Endothelial cell of umbilical vein (primary cell): ENCODE data around the gene GOLT1B. TPM values are rescaled to one million over a fixed set of nuclear protein-coding genes. Genes with fewer than 3 reads are reported as not detected.

Experiments used
- BruUV-seq: library from RNA; stranded (reverse); fragments of 400-500 nt; replicated peaks from 2 replicates; lab custom pipeline; 2021; lab: Mats Ljungman, UMichigan
- CTCF ChIA-PET: fragments of 300-600, 350-600 bp; sonication (Branson Sonifier 250); formaldehyde crosslinking; loops from one replicate; lab custom pipeline; 2021; ENCODE audit warnings: antibody characterized with exemption, inconsistent platforms; lab: Charles Lee
- POLR2A ChIA-PET: fragments of 300-600, 350-600 bp; sonication (Branson Sonifier 250); formaldehyde crosslinking; loops from one replicate; lab custom pipeline; 2021; ENCODE audit warnings: antibody characterized with exemption, inconsistent platforms; lab: Charles Lee
- DNase-seq: peaks from one replicate; pipeline ENCODE4 v3.0.0-alpha.2; 2011; ENCODE audit warnings: low read depth, low spot score
- FAIRE-seq: peaks from 2 replicates; lab custom pipeline; 2011; peaks lifted over from hg19 to GRCh38; lab: Jason Lieb, UNC
- H2AFZ ChIP-seq: 2 replicates; pipeline ENCODE4 v1.6.0; 2012; ENCODE audit warnings: low read depth, low read length, control low read depth, inconsistent platforms
- H3K27ac ChIP-seq: 2 replicates; pipeline ENCODE4 v1.5.1; 2011; ENCODE audit warnings: low read depth, mild to moderate bottlenecking, control low read depth, low read length, moderate library complexity; ENCODE audit not compliant: insufficient read depth
- H3K27me3 ChIP-seq, 2 experiments: 2 replicates each; pipeline versions ENCODE4 v1.6.0 to v1.6.1; 2011; ENCODE audit warnings: low read length in 2 of 2, mixed read lengths in 1 of 2; ENCODE audit not compliant: control insufficient read depth in 2 of 2, insufficient read depth in 2 of 2
- H3K36me3 ChIP-seq, 2 experiments: 2 replicates in 1 of 2; 3 replicates in 1 of 2; pipeline ENCODE4 v1.5.1; 2011; ENCODE audit warnings: low read length in 2 of 2, mild to moderate bottlenecking in 1 of 2, moderate library complexity in 1 of 2; ENCODE audit not compliant: control insufficient read depth in 2 of 2, insufficient read depth in 2 of 2; ENCODE audit errors: extremely low read depth in 1 of 2
- H3K4me1 ChIP-seq: 3 replicates; pipeline ENCODE4 v1.5.1; 2011; ENCODE audit warnings: mild to moderate bottlenecking, low read length; ENCODE audit not compliant: control insufficient read depth, insufficient read depth; ENCODE audit errors: extremely low read depth
- H3K4me2 ChIP-seq: 2 replicates; pipeline ENCODE4 v1.6.1; 2011; ENCODE audit warnings: low read length, control low read depth, mixed read lengths; ENCODE audit not compliant: insufficient read depth
- H3K4me3 ChIP-seq, 3 experiments: fragments of 200-600 bp in 1 of 3; sonication (generic), shearing (Covaris generic) in 1 of 3; replicated peaks in 1 of 3; 2 replicates each; pipeline ENCODE4 v1.5.1; 2011 to 2016; ENCODE audit warnings: control low read depth in 3 of 3, low read length in 3 of 3, mild to moderate bottlenecking in 2 of 3, inconsistent platforms in 1 of 3, low read depth in 1 of 3, moderate library complexity in 1 of 3; ENCODE audit not compliant: insufficient read depth in 1 of 3
- H3K79me2 ChIP-seq: 2 replicates; pipeline ENCODE4 v1.6.0; 2012; ENCODE audit warnings: low read length, inconsistent platforms; ENCODE audit not compliant: control insufficient read depth, insufficient read depth
- H3K9ac ChIP-seq: replicated peaks from 2 replicates; pipeline ENCODE3; 2011; ENCODE audit warnings: low read length, control low read depth; ENCODE audit not compliant: insufficient read depth; ENCODE audit errors: extremely low read depth
- H3K9me1 ChIP-seq: replicated peaks from 3 replicates; pipeline ENCODE4 v1.6.0; 2011; ENCODE audit warnings: mild to moderate bottlenecking, low read length; ENCODE audit not compliant: control insufficient read depth, insufficient read depth; ENCODE audit errors: extremely low read depth
- H3K9me3 ChIP-seq: replicated peaks from 2 replicates; pipeline ENCODE4 v1.5.1; 2012; ENCODE audit warnings: low read length, inconsistent platforms; ENCODE audit not compliant: control insufficient read depth, insufficient read depth
- H4K20me1 ChIP-seq: replicated peaks from 2 replicates; pipeline ENCODE3; 2011; ENCODE audit warnings: mild to moderate bottlenecking, low read length; ENCODE audit not compliant: control insufficient read depth, insufficient read depth; ENCODE audit errors: extremely low read depth
- EZH2 ChIP-seq: IDR thresholded peaks from 2 replicates; pipeline ENCODE4 v1.6.1; 2012; ENCODE audit warnings: borderline replicate concordance, low read depth, mild to moderate bottlenecking, moderate library complexity, low read length, inconsistent platforms; ENCODE audit not compliant: severe bottlenecking
- FOS ChIP-seq: IDR thresholded peaks from 2 replicates; pipeline ENCODE4 v1.6.1; 2011; ENCODE audit warnings: mild to moderate bottlenecking, low read length, moderate library complexity, borderline replicate concordance; ENCODE audit not compliant: insufficient read depth
- GATA2 ChIP-seq: IDR thresholded peaks from 2 replicates; pipeline ENCODE4 v1.7.0; 2011; ENCODE audit warnings: low read depth, mild to moderate bottlenecking, moderate library complexity, mixed read lengths, low read length; ENCODE audit not compliant: insufficient read length, insufficient read depth
- JUN ChIP-seq: IDR thresholded peaks from 2 replicates; pipeline ENCODE4 v1.6.1; 2011; ENCODE audit warnings: borderline replicate concordance, low read depth; ENCODE audit not compliant: insufficient read length, insufficient read depth
- MAX ChIP-seq: IDR thresholded peaks from 2 replicates; pipeline ENCODE4 v1.6.1; 2011; ENCODE audit not compliant: insufficient read depth, insufficient read length
- MYC ChIP-seq: IDR thresholded peaks from one replicate; pipeline ENCODE4 v1.6.1; 2011; ENCODE audit warnings: mild to moderate bottlenecking, low read depth, low read length
- POLR2A ChIP-seq: IDR thresholded peaks from 2 replicates; pipeline ENCODE4 v1.6.1; 2012; ENCODE audit warnings: low read depth, mild to moderate bottlenecking, control low read depth, low read length
- POLR2AphosphoS5 ChIP-seq: IDR thresholded peaks from 2 replicates; pipeline ENCODE4 v1.6.1; 2012; ENCODE audit warnings: low read depth, mild to moderate bottlenecking, control low read depth, low read length, moderate library complexity; ENCODE audit not compliant: insufficient read depth
- dilution Hi-C: fragments of 300-500 bp; cut with MboI; formaldehyde crosslinking; loops from one replicate; pipeline ENCODE4 v1.15.0; 2019; ENCODE audit warnings: low sequenced_read_pairs; ENCODE audit not compliant: extremely low pct_ligation_motif_present
- intact Hi-C: fragments of 100-400 bp; cut with micrococcal nuclease; formaldehyde crosslinking; loops from one replicate; pipeline ENCODE4 v1.10.0; 2022
- polyA plus RNA-seq, 4 experiments: library from polyadenylated mRNA; depleted of rRNA in 3 of 4; stranded (reverse) in 3 of 4; unstranded in 1 of 4; fragments of >200 nt; gene quantifications; 2 replicates each; pipeline versions ENCODE4 v1.2.1 to v1.2.3, GENCODE V29; 2011 to 2012; ENCODE audit warnings: missing spikeins in 1 of 4
- total RNA-seq: library from RNA; stranded (reverse); gene quantifications from 2 replicates; pipeline ENCODE4 v1.2.3, GENCODE V29; 2021
- TF ChIP-seq, protein P1 (sequence below), 2 donors: IDR thresholded peaks; 1 replicate in 1 of 2; 2 replicates in 1 of 2; pipeline ENCODE4 v1.5.1; 2011; ENCODE audit warnings: low read length in 2 of 2, mild to moderate bottlenecking in 2 of 2, moderate library complexity in 2 of 2, control low read depth in 1 of 2, inconsistent platforms in 1 of 2, low read depth in 1 of 2; ENCODE audit not compliant: insufficient read depth in 1 of 2; ENCODE audit errors: extremely low read depth in 1 of 2

The GOLT1B gene
- total and polyA plus RNA-seq, 2 donors (not counting 3 experiments of a cell fraction or from before 2014, with no cell fraction given) = 21.9 to 50.5 TPM

DNA sequence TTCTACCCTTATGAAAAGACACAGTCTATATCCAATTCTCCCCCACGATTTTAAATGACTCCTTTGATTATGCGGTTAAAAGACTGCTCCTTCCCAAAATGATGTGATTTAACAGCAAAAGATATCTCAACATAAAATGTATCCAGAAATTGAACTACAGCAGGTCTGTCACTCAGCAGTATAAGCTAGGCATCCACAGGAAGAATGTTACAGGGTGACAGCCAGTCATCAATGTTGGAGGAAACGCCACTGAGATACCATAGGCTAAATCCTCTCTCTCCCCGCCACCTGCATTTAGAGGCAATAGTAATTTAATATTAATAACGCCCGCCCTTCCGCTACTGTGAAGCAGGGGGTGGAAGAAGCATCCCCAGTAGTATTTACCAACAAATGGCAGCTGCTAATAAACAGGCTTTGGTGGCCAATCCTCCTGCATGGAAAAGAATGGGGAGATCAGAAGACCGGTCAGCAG is 767 bp upstream of the GOLT1B start:
- intact Hi-C loops = loop anchor here (1.0 to 2.0 kb wide), 4 partner anchors 64 to 545 kb away; partner anchors contain the start of genes CMAS, LDHB and PYROXD1
- peaks cover 31% of the 10 kb centered on the region for H3K4me1 ChIP-seq
- CTCF ChIA-PET = interaction anchor here (1.5 to 1.8 kb wide), 2 partner anchors 8 to 180 kb away, joined by 6 to 9 read pairs; no protein-coding TSS in a partner anchor
- no peak for FAIRE-seq
- no peaks in the 10 kb centered on the region for H3K9me3 ChIP-seq
- BruUV-seq = TSS peak; percentile 51
- POLR2A ChIA-PET = interaction anchor here (0.8 kb wide), 1 partner anchor 157 kb away, joined by 4 read pairs; the partner anchor contains the start of gene LDHB
- peak overlapping the region; percentile 93 for H3K9ac ChIP-seq
- H2AFZ ChIP-seq = peak overlapping the region; percentile 93
- DNase-seq = no peak
- H3K4me2 ChIP-seq = peak overlapping the region; percentile 99
- H4K20me1 ChIP-seq = no peaks in the 10 kb centered on the region
- H3K9me1 ChIP-seq = peaks cover 2% of the 10 kb centered on the region
- H3K27ac ChIP-seq = peak overlapping the region; percentile 87
- H3K79me2 ChIP-seq = peaks cover 67% of the 10 kb centered on the region
- H3K4me3 ChIP-seq = peak overlapping the region; percentile 80 to 92 (median 88)
- dilution Hi-C loops = no loop called here
- TF ChIP-seq MAX = no peak
- TF ChIP-seq EZH2 = no peak
- TF ChIP-seq GATA2 = no peak
- TF ChIP-seq JUN = no peak
- TF ChIP-seq FOS = no peak
- TF ChIP-seq, protein P1, sequence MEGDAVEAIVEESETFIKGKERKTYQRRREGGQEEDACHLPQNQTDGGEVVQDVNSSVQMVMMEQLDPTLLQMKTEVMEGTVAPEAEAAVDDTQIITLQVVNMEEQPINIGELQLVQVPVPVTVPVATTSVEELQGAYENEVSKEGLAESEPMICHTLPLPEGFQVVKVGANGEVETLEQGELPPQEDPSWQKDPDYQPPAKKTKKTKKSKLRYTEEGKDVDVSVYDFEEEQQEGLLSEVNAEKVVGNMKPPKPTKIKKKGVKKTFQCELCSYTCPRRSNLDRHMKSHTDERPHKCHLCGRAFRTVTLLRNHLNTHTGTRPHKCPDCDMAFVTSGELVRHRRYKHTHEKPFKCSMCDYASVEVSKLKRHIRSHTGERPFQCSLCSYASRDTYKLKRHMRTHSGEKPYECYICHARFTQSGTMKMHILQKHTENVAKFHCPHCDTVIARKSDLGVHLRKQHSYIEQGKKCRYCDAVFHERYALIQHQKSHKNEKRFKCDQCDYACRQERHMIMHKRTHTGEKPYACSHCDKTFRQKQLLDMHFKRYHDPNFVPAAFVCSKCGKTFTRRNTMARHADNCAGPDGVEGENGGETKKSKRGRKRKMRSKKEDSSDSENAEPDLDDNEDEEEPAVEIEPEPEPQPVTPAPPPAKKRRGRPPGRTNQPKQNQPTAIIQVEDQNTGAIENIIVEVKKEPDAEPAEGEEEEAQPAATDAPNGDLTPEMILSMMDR (IDR thresholded peaks at IDR 0.05; ENCODE audit: extremely low read depth in 1 of 2, insufficient read depth in 1 of 2, low read depth in 1 of 2, low read length in 2 of 2) = no peak
- TF ChIP-seq POLR2AphosphoS5 = no peak
- no peak for TF ChIP-seq POLR2A
- TF ChIP-seq MYC = no peak
- H3K27me3 ChIP-seq = no peaks in the 10 kb centered on the region
- peaks cover 5 to 7% of the 10 kb centered on the region in 2 experiments for H3K36me3 ChIP-seq
